Stimulated activated CD8-positive, alpha-beta memory T cell treated with anti-CD3 and anti-CD28 coated beads, Interleukin-7, amount 100 ng/mL, for 24 hours (primary cell): ENCODE measurements around the gene AKR1C2.
"Not testable (repeated sequence)": the region's sequence is repeated elsewhere in the genome, so short reads cannot be mapped to it uniquely, and the experiment has no call there.

Experiments
- DNase-seq: peaks from one replicate; pipeline ENCODE4 v3.0.0-alpha.2; 2020; ENCODE audit warnings: low read depth

The AKR1C2 gene

GRCh38 chr10:5003127-5004029 is at the start of gene AKR1C2:
AKR1C2 (minus strand) TSS chr10:5003857; CDS start chr10:5003835, 22 bp downstream.
- DNase-seq = not testable (repeated sequence)

- not testable (repeated sequence) for DNase-seq
Observed at GRCh38 chr10:5052951-5053500, 49.4 kb upstream of the AKR1C2 start.

- DNase-seq = no peak
Observed at GRCh38 chr10:5047912-5048628, 44.4 kb upstream of the AKR1C2 start.

GRCh38 chr10:5047055-5047454 is 43.4 kb upstream of the AKR1C2 start:
- DNase-seq = not testable (repeated sequence)

- DNase-seq = no peak
Observed at GRCh38 chr10:5046410-5046809, 42.8 kb upstream of the AKR1C2 start.

GRCh38 chr10:5045095-5045494 is 41.4 kb upstream of the AKR1C2 start:
- DNase-seq = no peak

GRCh38 chr10:5043716-5044115 is 40.1 kb upstream of the AKR1C2 start:
- DNase-seq = no peak

- DNase-seq = no peak
Observed at GRCh38 chr10:5042922-5043321, 39.3 kb upstream of the AKR1C2 start.

GRCh38 chr10:5041471-5042023 is 37.9 kb upstream of the AKR1C2 start:
- DNase-seq = no peak

- DNase-seq = no peak
Observed at GRCh38 chr10:5040781-5041470, 37.3 kb upstream of the AKR1C2 start.

- DNase-seq = no peak
Observed at GRCh38 chr10:5040010-5040673, 36.5 kb upstream of the AKR1C2 start.

- no peak for DNase-seq
Observed at GRCh38 chr10:5038733-5039132, 35.1 kb upstream of the AKR1C2 start.

GRCh38 chr10:5038101-5038500 is 34.4 kb upstream of the AKR1C2 start:
- DNase-seq = no peak

GRCh38 chr10:5036511-5036910 is 32.9 kb upstream of the AKR1C2 start:
- DNase-seq = no peak

- no peak for DNase-seq
Observed at GRCh38 chr10:5035356-5035755, 31.7 kb upstream of the AKR1C2 start.

- no peak for DNase-seq
Observed at GRCh38 chr10:5034588-5034987, 30.9 kb upstream of the AKR1C2 start.

- DNase-seq = no peak
Observed at GRCh38 chr10:5033061-5033778, 29.6 kb upstream of the AKR1C2 start.

- DNase-seq = not testable (repeated sequence)
Observed at GRCh38 chr10:5032444-5032843, 28.8 kb upstream of the AKR1C2 start.

- not testable (repeated sequence) for DNase-seq
Observed at GRCh38 chr10:5031588-5031987, 27.9 kb upstream of the AKR1C2 start.

GRCh38 chr10:5030989-5031388 is 27.3 kb upstream of the AKR1C2 start:
- no peak for DNase-seq

GRCh38 chr10:5025461-5025881 is 21.8 kb upstream of the AKR1C2 start:
- DNase-seq = not testable (repeated sequence)
